Stimulated activated naive CD8-positive, alpha-beta T cell treated with anti-CD3 and anti-CD28 coated beads, Interleukin-15, amount 100 ng/mL, for 72 hours (primary cell): ENCODE results near the gene SLC35G1.

ENCODE experiments used
- ATAC-seq: fragments of 150-1000 bp; cut with Tn5 transposase; 2 replicates; pipeline ENCODE4 v1.10.0; 2021; ENCODE audit warnings: mild to moderate bottlenecking, moderate library complexity
- DNase-seq, 2 donors: peaks; one replicate each; pipeline ENCODE4 v3.0.0; 2021 to 2022
- H3K27ac Mint-ChIP-seq, 2 donors: one replicate each; pipeline ENCODE4 v1.8.0; 2022; ENCODE audit warnings: mild to moderate bottlenecking in 2 of 2, mixed read lengths in 2 of 2, moderate library complexity in 2 of 2
- H3K27me3 Mint-ChIP-seq: one replicate; pipeline ENCODE4 v1.8.0; 2022; ENCODE audit warnings: mixed read lengths
- H3K4me1 Mint-ChIP-seq: one replicate; pipeline ENCODE4 v1.8.0; 2022; ENCODE audit warnings: mild to moderate bottlenecking, mixed read lengths
- H3K4me3 Mint-ChIP-seq, 2 donors: one replicate each; pipeline ENCODE4 v1.8.0; 2022; ENCODE audit warnings: mild to moderate bottlenecking in 2 of 2, mixed read lengths in 2 of 2, moderate library complexity in 1 of 2
- H3K9me3 Mint-ChIP-seq, 2 donors: one replicate each; pipeline ENCODE4 v1.8.0; 2022; ENCODE audit warnings: mixed read lengths in 2 of 2

The SLC35G1 gene

GRCh38 chr10:93872375-93873158 is 21.2 kb upstream of the SLC35G1 start:
- no peaks in the 10 kb centered on the region for H3K9me3 Mint-ChIP-seq

DNA sequence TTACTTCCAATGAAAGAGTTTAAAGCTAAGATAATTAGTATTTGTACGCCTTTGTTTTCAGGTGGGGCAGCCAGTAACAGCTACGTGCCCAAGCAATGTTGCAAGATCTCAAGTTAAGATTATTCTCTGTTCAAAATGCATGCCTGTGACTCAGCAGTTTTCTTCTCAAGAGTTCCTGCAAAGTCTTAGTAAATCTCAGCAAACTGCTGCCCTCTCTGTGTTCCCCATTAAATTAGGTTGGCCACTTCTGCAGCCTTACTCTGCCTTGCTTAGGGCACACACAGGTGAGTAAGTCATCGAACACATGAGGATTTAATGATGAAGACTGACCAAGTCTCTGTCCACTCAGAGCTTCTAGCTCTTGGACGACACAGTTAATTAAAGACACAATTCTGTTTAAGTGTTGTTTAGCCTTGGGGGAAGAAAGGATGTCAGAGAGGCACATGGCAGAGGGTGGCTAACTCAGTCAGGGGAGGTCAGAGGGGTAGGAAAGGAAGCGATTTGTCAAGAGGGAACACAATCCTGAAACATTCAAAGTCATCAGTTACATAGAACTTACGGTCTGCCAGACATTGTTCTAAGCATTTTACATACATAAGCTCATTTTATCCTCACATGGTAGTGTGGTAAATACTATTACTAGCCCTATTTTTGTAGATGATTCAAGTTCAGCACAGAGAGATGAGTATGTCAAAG is 20.2 kb upstream of the SLC35G1 start:
- no peak overlapping the region for H3K4me3 Mint-ChIP-seq
- ATAC-seq: no peak

More at GRCh38 chr10:93872375-93873158, 21.2 kb upstream of the SLC35G1 start:
- Mint-ChIP-seq H3K4me3 (no peak overlapping the region), H3K27ac (no peak overlapping the region), H3K27me3 (peaks cover 33% of the 10 kb centered on the region), H3K4me1 (no peaks in the 10 kb centered on the region)
- DNase-seq (no peak), ATAC-seq (no peak)

GRCh38 chr10:93874309-93875031 is 19.3 kb upstream of the SLC35G1 start:
- Mint-ChIP-seq H3K4me3 (no peak overlapping the region), H3K9me3 (no peaks in the 10 kb centered on the region), H3K4me1 (no peaks in the 10 kb centered on the region), H3K27me3 (peaks cover 24% of the 10 kb centered on the region), H3K27ac (no peak overlapping the region)
- ATAC-seq (no peak), DNase-seq (no peak)

More for the DNA sequence above, 20.2 kb upstream of the SLC35G1 start:
- Mint-ChIP-seq H3K27ac (no peak overlapping the region), H3K27me3 (peaks cover 26% of the 10 kb centered on the region), H3K4me1 (no peaks in the 10 kb centered on the region), H3K9me3 (no peaks in the 10 kb centered on the region)
- no peak for DNase-seq

GRCh38 chr10:93875032-93875358 is 18.8 kb upstream of the SLC35G1 start:
- DNase-seq (no peak), ATAC-seq (no peak)
- peaks cover 24% of the 10 kb centered on the region for H3K27me3 Mint-ChIP-seq
- H3K9me3 Mint-ChIP-seq: no peaks in the 10 kb centered on the region
- H3K4me3 Mint-ChIP-seq: no peak overlapping the region
- H3K4me1 Mint-ChIP-seq: no peaks in the 10 kb centered on the region
- no peak overlapping the region for H3K27ac Mint-ChIP-seq

DNA sequence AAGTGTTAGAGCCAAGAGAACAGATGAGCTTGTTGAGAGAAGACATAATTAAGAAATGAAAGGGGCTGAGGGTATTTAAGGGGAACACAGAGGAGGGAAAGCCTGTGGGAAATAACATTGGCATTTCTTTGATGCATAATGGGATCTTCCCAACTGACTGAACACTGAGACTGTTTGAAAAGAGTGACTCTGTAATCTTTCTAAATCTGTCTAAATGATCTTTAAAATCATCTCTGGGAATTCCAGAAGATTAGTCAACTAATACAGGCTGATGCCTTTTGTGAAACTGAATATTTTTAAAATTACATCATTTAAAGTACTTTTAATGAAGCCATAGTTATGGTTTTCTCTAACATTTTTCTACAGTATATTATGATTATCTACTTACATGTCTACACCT is 17.4 kb upstream of the SLC35G1 start:
- DNase-seq (no peak), ATAC-seq (no peak)
- no peaks in the 10 kb centered on the region for H3K4me1 Mint-ChIP-seq
- no peaks in the 10 kb centered on the region for H3K9me3 Mint-ChIP-seq
- H3K27ac Mint-ChIP-seq: no peak overlapping the region
- H3K4me3 Mint-ChIP-seq: no peak overlapping the region
- peaks cover 25% of the 10 kb centered on the region for H3K27me3 Mint-ChIP-seq

DNA sequence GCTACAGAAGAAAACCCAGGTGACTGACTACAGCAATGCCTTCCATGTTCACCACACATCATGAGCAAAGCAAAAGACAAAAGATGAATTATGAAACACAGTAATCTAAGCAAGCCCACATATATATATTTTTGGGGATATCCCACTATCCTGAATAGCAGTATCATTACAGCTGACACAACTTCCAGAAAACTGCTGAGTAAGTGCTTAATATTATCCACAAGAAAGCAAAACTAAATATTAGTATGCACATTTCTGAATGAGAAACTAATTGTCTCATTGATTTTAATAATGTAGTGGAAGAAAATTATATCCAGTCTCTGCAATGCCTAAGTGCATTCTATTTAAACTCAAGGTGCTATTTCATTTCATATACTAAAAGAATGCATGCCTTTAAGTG is 14.5 kb upstream of the SLC35G1 start:
- Mint-ChIP-seq H3K9me3 (no peaks in the 10 kb centered on the region), H3K27me3 (peaks cover 43% of the 10 kb centered on the region), H3K4me1 (no peaks in the 10 kb centered on the region), H3K27ac (no peak overlapping the region), H3K4me3 (no peak overlapping the region)
- DNase-seq (no peak), ATAC-seq (no peak)

DNA sequence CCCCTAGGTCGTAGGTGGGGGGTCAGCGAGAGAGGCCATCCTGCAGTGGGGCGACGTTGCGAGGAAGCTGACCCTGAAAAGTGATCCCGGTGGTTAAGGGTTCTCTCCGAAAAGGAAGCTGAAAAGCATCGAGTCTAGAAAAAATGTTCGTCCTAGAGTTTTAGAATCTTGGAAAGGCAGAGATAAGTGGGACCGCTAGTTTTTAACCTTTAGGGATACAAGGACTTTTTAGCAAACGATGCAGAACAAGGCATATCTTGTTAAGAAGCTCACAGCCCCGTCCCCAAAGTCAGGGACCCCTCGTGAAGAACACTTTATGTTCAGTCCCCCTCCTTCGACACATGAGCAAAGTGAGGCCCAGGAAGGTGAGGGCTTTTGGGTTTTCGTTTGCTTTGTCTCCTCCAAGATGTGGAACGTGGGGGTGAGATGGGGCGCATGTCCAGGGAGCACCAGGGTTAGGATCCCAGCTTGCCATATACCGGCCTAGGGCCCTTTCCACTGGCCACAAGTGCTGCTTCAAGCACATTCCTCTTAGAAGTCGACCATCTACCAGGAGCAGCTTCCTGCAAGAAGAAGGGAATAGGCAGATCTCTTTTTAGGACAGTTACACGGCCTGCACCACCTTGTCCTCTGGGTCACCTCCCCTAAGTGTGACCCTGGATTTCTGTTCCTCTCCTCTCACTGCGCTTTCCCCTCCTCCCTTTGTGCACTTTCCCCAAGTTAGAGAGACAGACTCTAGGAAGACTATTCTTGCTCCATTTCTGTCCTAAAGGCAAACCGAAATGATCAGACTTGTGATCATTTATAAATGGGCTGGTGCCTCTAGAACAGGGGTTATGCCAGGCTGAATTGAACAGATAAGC is 969 bp downstream of the SLC35G1 start:
- DNase-seq (peak in 1 of 2 donors; percentile 4), ATAC-seq (peak; percentile 6)
- Mint-ChIP-seq H3K9me3 (no peaks in the 10 kb centered on the region), H3K4me3 (peak overlapping the region; percentile 67 to 81), H3K4me1 (peaks cover 40% of the 10 kb centered on the region), H3K27me3 (peaks cover 16% of the 10 kb centered on the region), H3K27ac (peak overlapping the region; percentile 47 to 85)

DNA sequence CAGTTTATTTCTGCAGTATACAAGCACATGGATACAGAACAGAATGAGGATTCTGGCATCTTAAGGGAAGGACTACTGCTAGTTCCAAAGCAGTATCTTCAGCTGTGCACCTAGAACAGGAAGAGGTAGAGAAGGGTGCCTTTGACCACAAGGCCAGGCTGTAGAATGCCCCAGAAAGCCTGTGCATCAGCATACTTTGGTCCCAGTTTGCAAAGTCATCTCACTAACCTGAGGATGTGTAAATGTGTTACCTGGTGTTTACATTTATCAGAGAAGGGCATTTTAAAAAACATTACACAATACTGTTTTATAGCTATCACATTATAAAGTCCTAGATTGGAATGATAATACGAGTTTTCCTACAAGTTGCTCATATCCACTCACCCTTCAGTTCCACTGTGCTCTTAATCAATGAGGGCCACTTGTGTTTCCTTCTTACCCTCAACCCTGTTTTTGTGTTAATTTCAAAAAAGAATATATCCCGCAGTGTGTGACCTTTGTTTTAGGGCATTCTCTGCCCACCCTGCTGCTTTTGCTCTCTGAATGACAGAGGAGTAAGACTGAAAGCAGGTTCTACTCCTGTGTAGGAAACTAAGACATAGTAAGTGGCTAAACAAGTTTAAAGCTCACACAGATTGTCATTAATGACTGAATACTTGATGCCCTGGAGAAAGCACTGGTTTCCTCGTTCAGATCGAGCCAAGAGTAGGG is 3.4 kb downstream of the SLC35G1 start:
- Mint-ChIP-seq H3K4me1 (peaks cover 40% of the 10 kb centered on the region), H3K27ac (no peak overlapping the region), H3K9me3 (no peaks in the 10 kb centered on the region), H3K27me3 (peaks cover 3% of the 10 kb centered on the region), H3K4me3 (no peak overlapping the region)
- no peak for ATAC-seq
- no peak for DNase-seq

GRCh38 chr10:93899109-93899508 is 5.3 kb downstream of the SLC35G1 start:
- no peak for DNase-seq
- Mint-ChIP-seq H3K4me1 (peaks cover 35% of the 10 kb centered on the region), H3K9me3 (no peaks in the 10 kb centered on the region), H3K27me3 (no peaks in the 10 kb centered on the region), H3K27ac (no peak overlapping the region), H3K4me3 (no peak overlapping the region)
- no peak for ATAC-seq

DNA sequence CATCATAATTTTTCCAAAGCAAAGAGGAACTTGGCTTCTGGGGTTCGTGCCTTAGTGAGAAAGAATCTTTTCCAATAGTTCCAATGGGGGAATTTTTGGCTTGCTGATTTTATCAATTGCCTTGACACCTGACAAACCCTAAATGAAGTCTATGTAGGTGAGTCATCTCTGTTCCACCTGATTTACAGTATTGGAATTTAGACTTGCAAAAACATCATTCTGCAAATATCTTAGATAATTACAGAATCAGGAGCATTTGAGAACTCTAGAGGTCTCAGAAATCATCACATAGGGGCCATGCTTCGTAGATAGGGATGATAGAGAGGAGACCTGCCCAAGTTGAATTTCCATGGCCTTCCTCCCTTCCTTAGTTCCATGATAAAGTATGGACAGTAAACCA is 9.3 kb downstream of the SLC35G1 start:
- no peaks in the 10 kb centered on the region for H3K9me3 Mint-ChIP-seq

DNA sequence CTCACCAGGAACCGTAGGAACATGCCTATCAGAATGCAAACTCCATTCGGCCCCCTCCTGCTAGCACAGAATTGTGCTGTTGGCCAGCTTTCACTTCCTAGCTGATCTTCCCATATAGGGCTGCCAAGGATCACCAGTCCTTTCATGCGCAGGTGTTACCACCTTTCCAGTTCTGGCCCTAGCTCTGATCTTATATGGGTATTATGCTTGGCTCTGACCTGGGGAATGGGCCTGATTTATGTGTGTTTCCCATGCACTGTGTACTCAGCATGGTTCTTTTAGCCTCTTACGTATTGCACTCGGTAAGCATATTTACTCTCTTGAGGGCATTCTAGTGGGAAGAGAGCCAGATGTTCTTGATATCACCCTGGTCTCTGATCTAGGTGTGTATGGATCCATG is 11.1 kb downstream of the SLC35G1 start:
- DNase-seq: no peak
- no peaks in the 10 kb centered on the region for H3K9me3 Mint-ChIP-seq
- H3K4me3 Mint-ChIP-seq: no peak overlapping the region
- H3K27ac Mint-ChIP-seq: no peak overlapping the region
- H3K27me3 Mint-ChIP-seq: no peaks in the 10 kb centered on the region
- ATAC-seq: no peak
- H3K4me1 Mint-ChIP-seq: peaks cover 6% of the 10 kb centered on the region

More for the DNA sequence above, 9.3 kb downstream of the SLC35G1 start:
- no peak for DNase-seq
- Mint-ChIP-seq H3K27me3 (no peaks in the 10 kb centered on the region), H3K4me1 (peaks cover 6% of the 10 kb centered on the region), H3K4me3 (no peak overlapping the region), H3K27ac (no peak overlapping the region)
- no peak for ATAC-seq

GRCh38 chr10:93907059-93907458 is 13.3 kb downstream of the SLC35G1 start:
- ATAC-seq: no peak
- Mint-ChIP-seq H3K4me1 (peaks cover 6% of the 10 kb centered on the region), H3K4me3 (no peak overlapping the region), H3K27ac (no peak overlapping the region), H3K9me3 (no peaks in the 10 kb centered on the region), H3K27me3 (no peaks in the 10 kb centered on the region)
- DNase-seq: no peak

DNA sequence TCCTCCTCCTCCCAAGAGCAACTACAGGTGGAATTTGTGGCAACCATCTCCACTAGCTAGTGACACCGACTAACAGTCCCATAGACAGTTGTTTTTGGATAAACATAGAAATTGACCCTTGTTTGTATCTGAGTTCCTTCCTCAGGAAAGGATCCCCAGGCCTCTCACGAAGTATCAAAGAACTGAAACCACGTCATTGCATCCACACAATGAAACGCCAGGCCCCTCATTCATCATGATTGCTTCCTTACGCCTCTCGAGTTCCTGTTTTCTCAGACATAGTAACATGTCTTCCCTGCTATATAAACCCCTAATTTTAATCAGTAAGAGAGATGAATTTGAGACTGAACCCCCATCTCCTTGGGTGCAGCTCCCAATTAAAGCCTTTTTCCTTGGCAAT is 18.1 kb downstream of the SLC35G1 start:
- no peak overlapping the region for H3K27ac Mint-ChIP-seq
- ATAC-seq: no peak
- no peak for DNase-seq

GRCh38 chr10:93912444-93912843 is 18.7 kb downstream of the SLC35G1 start:
- no peak for ATAC-seq

More for the DNA sequence above, 18.1 kb downstream of the SLC35G1 start:
- Mint-ChIP-seq H3K4me1 (no peaks in the 10 kb centered on the region), H3K27me3 (no peaks in the 10 kb centered on the region), H3K9me3 (no peaks in the 10 kb centered on the region), H3K4me3 (no peak overlapping the region)

GRCh38 chr10:93913706-93914105 is 19.9 kb downstream of the SLC35G1 start:
- Mint-ChIP-seq H3K27me3 (no peaks in the 10 kb centered on the region), H3K9me3 (no peaks in the 10 kb centered on the region), H3K4me1 (no peaks in the 10 kb centered on the region), H3K4me3 (no peak overlapping the region), H3K27ac (no peak overlapping the region)
- ATAC-seq (no peak), DNase-seq (no peak)

More at GRCh38 chr10:93912444-93912843, 18.7 kb downstream of the SLC35G1 start:
- Mint-ChIP-seq H3K27me3 (no peaks in the 10 kb centered on the region), H3K4me1 (no peaks in the 10 kb centered on the region), H3K9me3 (no peaks in the 10 kb centered on the region), H3K4me3 (no peak overlapping the region), H3K27ac (no peak overlapping the region)
- DNase-seq: no peak
